SJSA1 (cell line): ENCODE results near the gene SNRNP200. TPM values are rescaled to one million over a fixed set of nuclear protein-coding genes. Genes with fewer than 3 reads are reported as not detected.
A peak's percentile ranks its signal among the peaks of the same experiment; 100 is the strongest.

Source experiments
- DNase-seq, 2 experiments: peaks; one replicate each; pipeline ENCODE4 v3.0.0-alpha.2; 2015 to 2020; ENCODE audit warnings: low spot score in 2 of 2, low read depth in 1 of 2
- H3K27ac ChIP-seq: fragments of 250-450 bp; sonication (Bioruptor Pico); 2 replicates; pipeline ENCODE4 v1.5.1; 2020; ENCODE audit warnings: mild to moderate bottlenecking, moderate library complexity
- H3K27me3 ChIP-seq: fragments of 250-450 bp; sonication (Bioruptor Pico); replicated peaks from 2 replicates; pipeline ENCODE4 v1.5.1; 2020; ENCODE audit warnings: mild to moderate bottlenecking, moderate library complexity
- H3K36me3 ChIP-seq: fragments of 250-450 bp; sonication (Bioruptor Pico); 2 replicates; pipeline ENCODE4 v1.5.1; 2020; ENCODE audit warnings: mild to moderate bottlenecking
- H3K4me1 ChIP-seq: fragments of 250-450 bp; sonication (Bioruptor Pico); replicated peaks from 2 replicates; pipeline ENCODE4 v1.6.1; 2021; ENCODE audit warnings: mild to moderate bottlenecking
- H3K4me3 ChIP-seq: fragments of 250-450 bp; sonication (Bioruptor Pico); 2 replicates; pipeline ENCODE4 v1.5.1; 2020; ENCODE audit warnings: mild to moderate bottlenecking
- H3K9me3 ChIP-seq: fragments of 250-450 bp; sonication (Bioruptor Pico); replicated peaks from 2 replicates; pipeline ENCODE4 v1.5.1; 2020; ENCODE audit warnings: mild to moderate bottlenecking
- total RNA-seq: library from RNA; depleted of rRNA; stranded (reverse); fragments of >200 nt; shearing (Covaris generic); gene quantifications from 2 replicates; pipeline ENCODE4 v1.2.3, GENCODE V29; 2014

SNRNP200 gene
- total RNA-seq, 1 experiment from 2014 or later: 33.1 TPM

GRCh38 chr2:96276787-96277499 lies 28.4 kb downstream of the SNRNP200 start:
- Histone ChIP-seq H3K27ac (no peak overlapping the region), H3K4me1 (no peaks in the 10 kb centered on the region), H3K9me3 (no peaks in the 10 kb centered on the region), H3K36me3 (peaks cover 93% of the 10 kb centered on the region), H3K27me3 (no peaks in the 10 kb centered on the region), H3K4me3 (no peak overlapping the region)
- DNase-seq: no peak

DNA sequence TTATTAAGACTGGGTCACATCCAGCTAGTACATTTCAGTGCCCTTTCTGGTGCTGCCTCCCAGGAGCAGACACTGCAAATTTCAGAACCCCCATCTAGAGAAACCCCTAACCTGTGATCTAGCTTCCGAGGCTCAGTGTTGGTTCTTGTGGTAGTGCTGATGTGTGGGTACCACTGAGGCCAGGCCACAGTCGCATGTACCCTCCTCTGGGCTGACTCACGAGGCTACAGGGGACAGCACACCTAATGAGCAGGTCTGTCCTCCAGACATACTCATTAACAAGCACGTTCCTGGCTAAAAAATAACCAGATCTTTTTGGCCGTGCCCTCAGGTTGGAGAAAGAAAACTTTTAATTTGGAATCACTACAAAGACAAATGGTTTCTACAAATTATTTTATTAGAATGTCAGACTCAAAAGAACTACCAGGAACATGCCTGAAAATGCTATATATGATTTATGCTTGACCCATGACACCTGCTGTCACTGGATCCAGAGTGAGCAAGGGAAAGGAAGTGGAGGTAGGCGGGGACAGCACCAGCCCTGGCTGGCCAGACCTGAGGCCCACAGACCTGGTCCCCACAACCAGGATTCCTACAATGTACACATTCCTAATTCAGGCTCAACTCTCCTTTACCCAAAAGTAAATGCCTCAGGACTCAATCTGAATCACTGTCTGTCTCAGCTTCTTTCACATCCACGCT lies 30.8 kb downstream of the SNRNP200 start:
- no peaks in the 10 kb centered on the region for H3K4me1 ChIP-seq
- H3K4me3 ChIP-seq: no peak overlapping the region
- H3K27me3 ChIP-seq: no peaks in the 10 kb centered on the region
- no peaks in the 10 kb centered on the region for H3K9me3 ChIP-seq
- DNase-seq: no peak
- H3K36me3 ChIP-seq: peaks cover 92% of the 10 kb centered on the region
- no peak overlapping the region for H3K27ac ChIP-seq

GRCh38 chr2:96273763-96274162 lies 31.6 kb downstream of the SNRNP200 start:
- Histone ChIP-seq H3K9me3 (no peaks in the 10 kb centered on the region), H3K27ac (no peak overlapping the region), H3K36me3 (peaks cover 90% of the 10 kb centered on the region), H3K4me1 (no peaks in the 10 kb centered on the region), H3K27me3 (no peaks in the 10 kb centered on the region), H3K4me3 (no peak overlapping the region)
- no peak for DNase-seq

- H3K27ac ChIP-seq: no peak overlapping the region
- no peaks in the 10 kb centered on the region for H3K27me3 ChIP-seq
- DNase-seq: no peak
- no peak overlapping the region for H3K4me3 ChIP-seq
- H3K36me3 ChIP-seq: peaks cover 89% of the 10 kb centered on the region
- H3K4me1 ChIP-seq: peaks cover 5% of the 10 kb centered on the region
- no peaks in the 10 kb centered on the region for H3K9me3 ChIP-seq
Measured at GRCh38 chr2:96271995-96272394, 33.4 kb downstream of the SNRNP200 start.

DNA sequence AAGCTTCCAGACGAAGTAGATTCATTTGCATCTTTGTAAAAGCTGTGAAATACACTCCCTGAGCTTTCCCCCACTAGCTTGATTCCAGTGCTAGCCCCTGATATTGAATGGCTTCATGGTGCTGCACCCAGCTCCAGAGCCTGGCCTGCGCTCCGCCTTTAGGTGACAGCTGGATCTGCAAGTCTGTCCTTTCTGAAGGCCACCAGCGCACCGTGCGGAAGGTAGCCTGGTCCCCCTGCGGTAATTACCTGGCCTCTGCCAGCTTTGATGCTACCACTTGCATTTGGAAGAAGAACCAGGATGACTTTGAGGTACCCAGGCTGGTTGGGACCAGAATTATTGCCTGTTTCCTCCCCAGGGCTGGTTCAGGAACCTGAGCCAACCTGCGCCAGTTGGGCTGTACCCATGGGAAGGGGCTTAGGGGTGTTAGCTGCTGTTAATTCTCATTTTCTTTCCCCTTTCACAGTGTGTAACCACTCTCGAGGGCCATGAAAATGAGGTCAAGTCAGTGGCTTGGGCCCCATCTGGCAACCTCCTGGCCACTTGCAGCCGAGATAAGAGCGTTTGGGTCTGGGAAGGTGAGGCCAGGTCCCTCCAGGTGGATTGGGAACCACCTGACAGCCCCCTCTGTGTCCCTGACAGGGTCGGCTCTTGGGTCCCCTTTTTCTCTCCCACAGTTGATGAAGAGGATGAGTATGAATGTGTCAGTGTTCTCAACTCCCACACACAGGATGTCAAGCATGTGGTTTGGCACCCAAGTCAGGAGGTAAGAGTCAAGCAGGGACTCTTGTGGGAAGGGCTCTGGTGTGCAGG lies 38.0 kb downstream of the SNRNP200 start:
- peak overlapping the region; percentile 87 for H3K4me3 ChIP-seq
- H3K27ac ChIP-seq: no peak overlapping the region
- H3K36me3 ChIP-seq: peaks cover 77% of the 10 kb centered on the region
- no peaks in the 10 kb centered on the region for H3K27me3 ChIP-seq
- peaks cover 19% of the 10 kb centered on the region for H3K4me1 ChIP-seq
- peak in 1 of 2 experiments; percentile 70 for DNase-seq
- H3K9me3 ChIP-seq: no peaks in the 10 kb centered on the region

DNA sequence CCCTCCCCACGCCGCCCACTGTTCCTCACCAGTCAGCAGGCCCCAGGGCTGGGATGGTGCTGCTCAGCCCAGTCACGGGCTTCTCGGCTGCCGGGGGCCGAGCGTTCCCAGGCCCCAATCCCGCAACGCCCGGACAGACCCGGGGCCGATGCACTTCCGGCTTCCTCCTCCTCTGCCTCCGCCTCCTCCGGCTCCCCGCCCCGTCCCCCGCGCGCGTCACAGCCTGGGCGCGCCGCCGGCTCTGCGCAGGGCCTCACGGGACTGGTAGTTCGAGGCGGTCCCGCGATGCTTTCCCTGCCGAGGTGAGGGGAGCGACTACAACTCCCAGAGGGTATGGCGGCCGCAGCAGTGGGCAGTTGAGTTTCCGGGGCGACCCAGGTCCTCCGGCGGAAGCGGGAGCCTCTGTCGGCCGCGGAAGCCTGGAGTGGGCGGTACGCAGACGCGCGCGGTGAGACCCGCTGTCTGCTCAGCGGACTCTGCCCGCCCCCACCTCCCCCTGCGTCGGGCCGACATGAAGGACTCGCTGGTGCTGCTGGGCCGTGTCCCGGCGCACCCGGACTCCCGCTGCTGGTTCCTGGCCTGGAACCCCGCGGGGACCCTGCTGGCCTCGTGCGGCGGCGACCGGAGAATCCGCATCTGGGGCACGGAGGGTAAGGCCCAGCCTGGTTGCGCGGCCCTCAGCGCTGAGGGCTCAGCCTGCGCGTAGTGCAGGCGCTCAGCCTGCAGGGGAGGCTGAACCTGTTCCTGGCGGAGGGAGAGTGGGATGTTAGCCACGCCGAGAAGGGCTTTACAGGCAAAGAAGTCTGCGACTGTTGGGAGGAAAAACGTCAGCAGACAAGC lies 39.3 kb downstream of the SNRNP200 start, which contains the start of the genes CIAO1 and TMEM127:
Gene CIAO1 (plus strand): TSS at position 386 of the 840 bp plus-strand sequence. CDS start 126 bp downstream, at position 512.
Gene TMEM127 (minus strand): TSS at position 158 of the 840 bp plus-strand sequence. CDS start 616 bp downstream, outside the sequence.
- H3K36me3 ChIP-seq: peaks cover 70% of the 10 kb centered on the region

DNA sequence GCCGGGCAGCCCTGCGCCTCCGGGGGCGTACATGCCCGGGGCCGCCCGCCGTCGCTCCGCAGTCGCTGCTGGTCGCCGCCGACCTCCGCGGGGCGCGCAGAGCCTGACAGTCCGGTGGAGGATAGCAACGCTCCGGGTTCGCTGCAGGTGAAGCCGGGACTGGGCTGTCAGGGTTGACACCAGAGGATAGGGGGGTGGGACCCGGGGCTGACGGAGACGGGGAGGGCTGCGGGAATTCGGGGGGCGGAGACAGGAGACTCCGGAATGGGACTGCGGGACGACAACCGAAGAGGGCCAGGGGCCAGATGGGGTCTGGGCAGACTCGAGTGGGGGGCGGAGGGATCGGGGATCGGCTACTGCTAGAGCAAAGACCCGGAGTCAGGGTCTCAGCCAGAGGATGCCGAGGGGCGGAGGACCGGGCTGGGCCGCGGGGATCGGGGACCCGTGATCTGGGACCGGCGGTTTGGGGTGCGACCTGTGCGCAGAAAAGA lies 40.0 kb downstream of the SNRNP200 start:
- peak overlapping the region; percentile 67 for H3K27ac ChIP-seq
- peaks cover 66% of the 10 kb centered on the region for H3K36me3 ChIP-seq
- no peaks in the 10 kb centered on the region for H3K9me3 ChIP-seq
- peaks cover 30% of the 10 kb centered on the region for H3K4me1 ChIP-seq
- H3K27me3 ChIP-seq: no peaks in the 10 kb centered on the region
- peak overlapping the region; percentile 87 for H3K4me3 ChIP-seq
- DNase-seq: peak in 1 of 2 experiments; percentile 56

More for the DNA sequence above, 39.3 kb downstream of the SNRNP200 start, which contains the start of the genes CIAO1 and TMEM127:
- Histone ChIP-seq H3K27me3 (no peaks in the 10 kb centered on the region), H3K4me3 (peak within 1 kb of the TSS; percentile 87), H3K9me3 (no peaks in the 10 kb centered on the region), H3K4me1 (peaks cover 23% of the 10 kb centered on the region), H3K27ac (peak within 1 kb of the TSS; percentile 67)
- peak; percentile 97 to 99 for DNase-seq

- Histone ChIP-seq H3K36me3 (peaks cover 65% of the 10 kb centered on the region), H3K27ac (no peak overlapping the region), H3K9me3 (no peaks in the 10 kb centered on the region), H3K27me3 (no peaks in the 10 kb centered on the region), H3K4me3 (peak overlapping the region; percentile 87), H3K4me1 (peaks cover 35% of the 10 kb centered on the region)
- peak in 1 of 2 experiments; percentile 27 for DNase-seq
Measured at GRCh38 chr2:96264656-96265348, 40.5 kb downstream of the SNRNP200 start.

- Histone ChIP-seq H3K27ac (no peak overlapping the region), H3K4me3 (no peak overlapping the region), H3K27me3 (no peaks in the 10 kb centered on the region), H3K4me1 (peaks cover 37% of the 10 kb centered on the region), H3K36me3 (peaks cover 64% of the 10 kb centered on the region), H3K9me3 (no peaks in the 10 kb centered on the region)
- DNase-seq: no peak
Measured at GRCh38 chr2:96264086-96264485, 41.3 kb downstream of the SNRNP200 start.

GRCh38 chr2:96262306-96262705 lies 43.0 kb downstream of the SNRNP200 start:
- peaks cover 34% of the 10 kb centered on the region for H3K4me1 ChIP-seq
- DNase-seq: no peak
- no peak overlapping the region for H3K27ac ChIP-seq
- peaks cover 54% of the 10 kb centered on the region for H3K36me3 ChIP-seq
- no peaks in the 10 kb centered on the region for H3K27me3 ChIP-seq
- H3K9me3 ChIP-seq: no peaks in the 10 kb centered on the region
- H3K4me3 ChIP-seq: no peak overlapping the region

- Histone ChIP-seq H3K27me3 (no peaks in the 10 kb centered on the region), H3K4me1 (peaks cover 32% of the 10 kb centered on the region), H3K4me3 (no peak overlapping the region), H3K27ac (no peak overlapping the region), H3K9me3 (no peaks in the 10 kb centered on the region), H3K36me3 (peaks cover 50% of the 10 kb centered on the region)
- no peak for DNase-seq
Measured at GRCh38 chr2:96261328-96262003, 43.9 kb downstream of the SNRNP200 start.
